ENCODE results near the gene PHF19. TPM values are rescaled to one million over a fixed set of nuclear protein-coding genes. Genes with fewer than 3 reads are reported as not detected.

PHF19 gene
- polyA plus RNA-seq, 1 donor (not counting 4 experiments of a cell fraction or from before 2014, with no cell fraction given) = 11.7 TPM

- H3K79me2 ChIP-seq (ENCODE audit: control insufficient read depth, insufficient read depth, low read length) = peaks cover 57% of the 10 kb centered on the region
- no peaks in the 10 kb centered on the region for H3K9me3 ChIP-seq (ENCODE audit: control insufficient read depth, low read depth, low read length)
- no peaks in the 10 kb centered on the region for H3K9me1 ChIP-seq (ENCODE audit: control insufficient read depth, extremely low read depth, insufficient read depth, low read length)
- dilution Hi-C loops (cut with MboI; ENCODE audit: extremely low pct_ligation_motif_present, low sequenced_read_pairs) = no loop called here
- no peak overlapping the region for H3K9ac ChIP-seq (ENCODE audit: control insufficient read depth, extremely low read depth, insufficient read depth, low read length)
- no peak overlapping the region for H3K27ac ChIP-seq (ENCODE audit: control insufficient read depth, insufficient read depth, low read length)
- peaks cover 12% of the 10 kb centered on the region for H3K4me1 ChIP-seq (ENCODE audit: control insufficient read depth, extremely low read depth, insufficient read depth, low read length)
- no peak overlapping the region for H3K4me2 ChIP-seq (ENCODE audit: control insufficient read depth, extremely low read depth, insufficient read depth, low read depth, low read length)
- H2AFZ ChIP-seq (ENCODE audit: control insufficient read depth, low read length) = no peak overlapping the region
- TF ChIP-seq EZH2 (IDR thresholded peaks at IDR 0.05; ENCODE audit: low read length) (no peak), CTCF (optimal IDR thresholded peaks at IDR 0.05 in 1 of 3, IDR thresholded peaks at IDR 0.05 in 1 of 3, conservative IDR thresholded peaks at IDR 0.05 in 1 of 3; ENCODE audit: extremely low read depth in 1 of 3, insufficient read depth in 2 of 3, low read length in 3 of 3) (no peak)
- peaks cover 4 to 6% of the 10 kb centered on the region in 2 experiments for H3K36me3 ChIP-seq (ENCODE audit: control insufficient read depth in 2 of 2, extremely low read depth in 1 of 2, insufficient read depth in 2 of 2, low read length in 2 of 2)
- FAIRE-seq (no peak), DNase-seq (ENCODE audit: low read depth, low spot score) (no peak)
- no peaks in the 10 kb centered on the region for H4K20me1 ChIP-seq (ENCODE audit: control insufficient read depth, extremely low read depth, insufficient read depth, low read length)
- H3K4me3 ChIP-seq (ENCODE audit: control insufficient read depth in 2 of 3, extremely low read depth in 1 of 3, insufficient read depth in 2 of 3, low read depth in 1 of 3, low read length in 3 of 3) = no peak overlapping the region
- H3K27me3 ChIP-seq (ENCODE audit: control insufficient read depth, extremely low read depth, insufficient read depth, low read length) = no peaks in the 10 kb centered on the region
Measured at GRCh38 chr9:120839146-120839545, 37.8 kb downstream of the PHF19 start.

GRCh38 chr9:120837921-120838320 is 39.1 kb downstream of the PHF19 start:
- Histone ChIP-seq H3K9me3 (ENCODE audit: control insufficient read depth, low read depth, low read length) (no peaks in the 10 kb centered on the region), H3K79me2 (ENCODE audit: control insufficient read depth, insufficient read depth, low read length) (peaks cover 55% of the 10 kb centered on the region), H4K20me1 (ENCODE audit: control insufficient read depth, extremely low read depth, insufficient read depth, low read length) (no peaks in the 10 kb centered on the region), H3K4me2 (ENCODE audit: control insufficient read depth, extremely low read depth, insufficient read depth, low read depth, low read length) (no peak overlapping the region), H3K4me1 (ENCODE audit: control insufficient read depth, extremely low read depth, insufficient read depth, low read length) (peaks cover 7% of the 10 kb centered on the region), H3K4me3 (ENCODE audit: control insufficient read depth in 2 of 3, extremely low read depth in 1 of 3, insufficient read depth in 2 of 3, low read depth in 1 of 3, low read length in 3 of 3) (no peak overlapping the region), H3K9ac (ENCODE audit: control insufficient read depth, extremely low read depth, insufficient read depth, low read length) (no peak overlapping the region), H3K27me3 (ENCODE audit: control insufficient read depth, extremely low read depth, insufficient read depth, low read length) (no peaks in the 10 kb centered on the region), H3K36me3 (ENCODE audit: control insufficient read depth in 2 of 2, extremely low read depth in 1 of 2, insufficient read depth in 2 of 2, low read length in 2 of 2) (peaks cover 4 to 7% of the 10 kb centered on the region in 2 experiments), H3K9me1 (ENCODE audit: control insufficient read depth, extremely low read depth, insufficient read depth, low read length) (no peaks in the 10 kb centered on the region), H3K27ac (ENCODE audit: control insufficient read depth, insufficient read depth, low read length) (no peak overlapping the region), H2AFZ (ENCODE audit: control insufficient read depth, low read length) (no peak overlapping the region)
- TF ChIP-seq EZH2 (IDR thresholded peaks at IDR 0.05; ENCODE audit: low read length) (no peak), CTCF (optimal IDR thresholded peaks at IDR 0.05 in 1 of 3, IDR thresholded peaks at IDR 0.05 in 1 of 3, conservative IDR thresholded peaks at IDR 0.05 in 1 of 3; ENCODE audit: extremely low read depth in 1 of 3, insufficient read depth in 2 of 3, low read length in 3 of 3) (no peak)
- dilution Hi-C loops (cut with MboI; ENCODE audit: extremely low pct_ligation_motif_present, low sequenced_read_pairs) = no loop called here
- DNase-seq (ENCODE audit: low read depth, low spot score) (no peak), FAIRE-seq (no peak)
